Measurements from ENCODE around the gene SYNE1. TPM values are rescaled to one million over a fixed set of nuclear protein-coding genes. Genes with fewer than 3 reads are reported as not detected.

SYNE1 gene
- total RNA-seq, 2 experiments from 2014 or later = 74.6 to 140 TPM

DNA sequence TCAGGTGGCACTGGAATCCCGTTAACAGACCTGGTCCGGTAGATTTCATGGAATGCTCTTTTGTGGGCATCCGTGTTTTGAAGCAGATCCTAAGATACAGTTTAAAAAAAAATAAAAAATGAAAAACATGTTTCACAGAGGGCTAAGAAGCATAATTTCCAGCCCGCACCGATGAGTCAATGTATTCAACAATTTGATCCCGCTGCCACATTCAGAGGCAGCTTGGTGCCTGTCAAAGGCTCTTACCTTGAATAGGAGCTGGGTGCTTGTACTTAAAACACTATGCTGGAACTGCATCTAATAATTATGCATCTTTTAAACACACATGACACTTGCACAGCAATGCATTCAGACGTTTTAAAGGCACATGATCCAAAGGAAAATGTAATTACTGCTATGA lies 164.8 kb downstream of the SYNE1 start:
- intact Hi-C loops (cut with micrococcal nuclease; ENCODE audit: unreplicated experiment) = no loop called here
- CTCF ChIA-PET (ENCODE audit: unreplicated experiment) = no interaction called here

DNA sequence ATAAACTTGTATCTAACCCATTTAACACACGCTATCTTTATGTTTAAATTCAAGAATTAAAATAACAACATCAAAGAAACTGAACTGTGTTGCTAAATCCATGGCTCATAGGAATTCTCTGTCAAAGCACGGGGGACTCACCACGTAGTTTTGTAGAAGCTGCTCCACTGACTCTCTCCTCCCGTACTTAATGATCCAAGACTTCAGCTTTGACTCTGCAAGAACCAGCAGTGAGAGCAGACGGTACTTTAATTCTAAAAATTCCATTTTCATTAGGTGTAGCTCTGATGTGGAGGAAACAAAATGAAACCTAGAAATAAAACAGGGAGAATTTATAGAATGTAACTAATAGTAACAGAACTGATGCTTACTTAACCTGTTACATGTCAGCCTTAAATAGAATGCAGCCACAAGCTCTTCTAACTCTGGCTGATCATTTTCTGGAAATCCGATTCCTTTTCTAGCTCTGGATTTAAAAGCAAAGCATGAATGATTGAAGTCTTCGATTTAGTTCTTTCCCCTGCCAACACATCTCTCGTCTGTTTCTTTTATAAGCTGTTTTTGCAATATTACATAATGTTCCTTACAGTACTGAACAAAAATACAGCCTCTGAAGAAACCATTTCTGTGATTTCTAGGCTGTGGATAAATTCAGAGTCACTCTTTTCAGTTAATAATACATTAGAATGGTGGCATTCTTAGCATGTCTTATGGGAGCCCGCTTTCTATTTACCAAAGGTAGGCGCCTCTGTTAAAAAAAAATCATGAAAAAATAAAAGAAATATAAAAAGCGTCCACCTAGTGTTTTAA lies 165.5 kb downstream of the SYNE1 start:
- Histone ChIP-seq H3K4me1 (ENCODE audit: insufficient read depth, low read length, poor library complexity, severe bottlenecking) (no peaks in the 10 kb centered on the region), H2AFZ (ENCODE audit: low read length) (no peak overlapping the region), H4K20me1 (ENCODE audit: insufficient read depth, low read length) (no peaks in the 10 kb centered on the region), H3K36me3 (ENCODE audit: insufficient read depth, low read length) (no peaks in the 10 kb centered on the region), H3K27ac (ENCODE audit: low read depth, low read length, poor library complexity, severe bottlenecking) (no peak overlapping the region), H3K4me2 (ENCODE audit: low read length) (no peak overlapping the region), H3K9me2 (ENCODE audit: insufficient read depth, low read length) (no peaks in the 10 kb centered on the region), H3K4me3 (ENCODE audit: low read depth, low read length, poor library complexity, severe bottlenecking) (no peak overlapping the region), H3K79me2 (ENCODE audit: insufficient read depth, low read depth, low read length) (no peaks in the 10 kb centered on the region), H3K9me3 (ENCODE audit: low read length) (no peaks in the 10 kb centered on the region)
- TF ChIP-seq EZH2phosphoT487 (IDR thresholded peaks at IDR 0.05; ENCODE audit: borderline replicate concordance, low read depth, low read length) = no peak
- TF ChIP-seq, protein P1, sequence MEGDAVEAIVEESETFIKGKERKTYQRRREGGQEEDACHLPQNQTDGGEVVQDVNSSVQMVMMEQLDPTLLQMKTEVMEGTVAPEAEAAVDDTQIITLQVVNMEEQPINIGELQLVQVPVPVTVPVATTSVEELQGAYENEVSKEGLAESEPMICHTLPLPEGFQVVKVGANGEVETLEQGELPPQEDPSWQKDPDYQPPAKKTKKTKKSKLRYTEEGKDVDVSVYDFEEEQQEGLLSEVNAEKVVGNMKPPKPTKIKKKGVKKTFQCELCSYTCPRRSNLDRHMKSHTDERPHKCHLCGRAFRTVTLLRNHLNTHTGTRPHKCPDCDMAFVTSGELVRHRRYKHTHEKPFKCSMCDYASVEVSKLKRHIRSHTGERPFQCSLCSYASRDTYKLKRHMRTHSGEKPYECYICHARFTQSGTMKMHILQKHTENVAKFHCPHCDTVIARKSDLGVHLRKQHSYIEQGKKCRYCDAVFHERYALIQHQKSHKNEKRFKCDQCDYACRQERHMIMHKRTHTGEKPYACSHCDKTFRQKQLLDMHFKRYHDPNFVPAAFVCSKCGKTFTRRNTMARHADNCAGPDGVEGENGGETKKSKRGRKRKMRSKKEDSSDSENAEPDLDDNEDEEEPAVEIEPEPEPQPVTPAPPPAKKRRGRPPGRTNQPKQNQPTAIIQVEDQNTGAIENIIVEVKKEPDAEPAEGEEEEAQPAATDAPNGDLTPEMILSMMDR (conservative IDR thresholded peaks at IDR 0.05; ENCODE audit: low read length) = no peak
- ChIA-PET POLR2A (interaction anchor here (1.0 kb wide), 1 partner anchor 20 kb away, joined by 3 read pairs; no protein-coding TSS in a partner anchor), CTCF (ENCODE audit: unreplicated experiment) (no interaction called here)
- DNase-seq (ENCODE audit: low spot score) = no peak
- no TSS peak for BruUV-seq (replicated peaks)
- intact Hi-C loops (cut with micrococcal nuclease; ENCODE audit: unreplicated experiment) = no loop called here

More for the DNA sequence above, 164.8 kb downstream of the SYNE1 start:
- no TSS peak for BruUV-seq (replicated peaks)
- H3K79me2 ChIP-seq (ENCODE audit: insufficient read depth, low read depth, low read length) = no peaks in the 10 kb centered on the region
- H3K4me1 ChIP-seq (ENCODE audit: insufficient read depth, low read length, poor library complexity, severe bottlenecking) = no peaks in the 10 kb centered on the region
- H3K4me2 ChIP-seq (ENCODE audit: low read length) = no peak overlapping the region
- H3K27ac ChIP-seq (ENCODE audit: low read depth, low read length, poor library complexity, severe bottlenecking) = no peak overlapping the region
- H3K36me3 ChIP-seq (ENCODE audit: insufficient read depth, low read length) = no peaks in the 10 kb centered on the region
- no peaks in the 10 kb centered on the region for H3K9me2 ChIP-seq (ENCODE audit: insufficient read depth, low read length)
- H2AFZ ChIP-seq (ENCODE audit: low read length) = no peak overlapping the region
- POLR2A ChIA-PET = no interaction called here
- no peak for TF ChIP-seq EZH2phosphoT487 (IDR thresholded peaks at IDR 0.05; ENCODE audit: borderline replicate concordance, low read depth, low read length)
- no peaks in the 10 kb centered on the region for H4K20me1 ChIP-seq (ENCODE audit: insufficient read depth, low read length)
- no peak overlapping the region for H3K4me3 ChIP-seq (ENCODE audit: low read depth, low read length, poor library complexity, severe bottlenecking)
- no peaks in the 10 kb centered on the region for H3K9me3 ChIP-seq (ENCODE audit: low read length)
- no peak for DNase-seq (ENCODE audit: low spot score)

DNA sequence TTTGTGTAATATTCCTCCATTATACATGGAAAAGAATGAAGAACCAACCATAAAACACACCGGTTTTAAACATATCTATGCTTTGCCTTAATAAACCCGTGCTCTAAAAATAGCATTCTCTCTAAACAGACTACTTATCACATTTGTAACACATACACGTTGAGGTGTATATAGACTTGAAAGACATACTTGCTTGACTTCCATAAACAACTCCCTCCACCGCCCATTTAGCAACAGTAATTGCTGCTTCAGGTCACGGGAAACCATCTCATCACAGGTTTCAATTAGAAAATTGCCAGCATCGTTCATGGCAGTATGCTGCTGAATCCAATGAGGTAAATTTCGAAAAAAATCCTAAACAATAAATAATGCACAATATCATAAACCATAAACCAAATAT lies 174.0 kb downstream of the SYNE1 start:
- CTCF ChIA-PET (ENCODE audit: unreplicated experiment) = no interaction called here
- H3K4me3 ChIP-seq (ENCODE audit: low read depth, low read length, poor library complexity, severe bottlenecking) = no peak overlapping the region
- TF ChIP-seq, protein P1 (conservative IDR thresholded peaks at IDR 0.05; ENCODE audit: low read length) = no peak
- TF ChIP-seq EZH2phosphoT487 (IDR thresholded peaks at IDR 0.05; ENCODE audit: borderline replicate concordance, low read depth, low read length) = no peak

More for the DNA sequence above, 174.0 kb downstream of the SYNE1 start:
- no peak overlapping the region for H3K27ac ChIP-seq (ENCODE audit: low read depth, low read length, poor library complexity, severe bottlenecking)
- H3K9me2 ChIP-seq (ENCODE audit: insufficient read depth, low read length) = no peaks in the 10 kb centered on the region
- H3K9me3 ChIP-seq (ENCODE audit: low read length) = no peaks in the 10 kb centered on the region
- no peak overlapping the region for H3K4me2 ChIP-seq (ENCODE audit: low read length)
- no peaks in the 10 kb centered on the region for H3K36me3 ChIP-seq (ENCODE audit: insufficient read depth, low read length)
- intact Hi-C loops (cut with micrococcal nuclease; ENCODE audit: unreplicated experiment) = no loop called here
- H2AFZ ChIP-seq (ENCODE audit: low read length) = no peak overlapping the region
- no peaks in the 10 kb centered on the region for H3K4me1 ChIP-seq (ENCODE audit: insufficient read depth, low read length, poor library complexity, severe bottlenecking)
- BruUV-seq (replicated peaks) = no TSS peak
- POLR2A ChIA-PET = interaction anchor here (0.9 to 1.5 kb wide), 2 partner anchors 22 to 274 kb away, joined by 3 to 6 read pairs; no protein-coding TSS in a partner anchor
- H4K20me1 ChIP-seq (ENCODE audit: insufficient read depth, low read length) = no peaks in the 10 kb centered on the region
- DNase-seq (ENCODE audit: low spot score) = no peak
- H3K79me2 ChIP-seq (ENCODE audit: insufficient read depth, low read depth, low read length) = no peaks in the 10 kb centered on the region

Measured in OCI-LY7 (cell line).